Astrocyte of the spinal cord (primary cell): ENCODE data around the gene B3GNT8.

Experiments used
- DNase-seq: peaks from one replicate; pipeline ENCODE4 v3.0.0; 2011; ENCODE audit warnings: low read depth, low spot score
- H3K4me3 ChIP-seq: 2 replicates; pipeline ENCODE4 v1.5.1; 2011; ENCODE audit warnings: low read depth, mild to moderate bottlenecking, low read length, moderate library complexity
- CTCF ChIP-seq: IDR thresholded peaks from 2 replicates; pipeline ENCODE4 v1.5.1; 2012; ENCODE audit warnings: low read depth, mild to moderate bottlenecking, low read length, inconsistent platforms
- in situ Hi-C: cut with HindIII; loops from 2 replicates; pipeline ENCODE4 v1.10.0; 2017; ENCODE audit warnings: low sequenced_read_pairs

The B3GNT8 gene

GRCh38 chr19:41402010-41402409, 25.2 kb downstream of the B3GNT8 start:
- in situ Hi-C loops, result no loop called here
- no peak for TF ChIP-seq CTCF
- DNase-seq, result no peak

GRCh38 chr19:41401483-41401882, 25.7 kb downstream of the B3GNT8 start:
- no peak for DNase-seq
- no peak for TF ChIP-seq CTCF
- in situ Hi-C loops, result no loop called here
- H3K4me3 ChIP-seq, result no peak overlapping the region

More at GRCh38 chr19:41402010-41402409, 25.2 kb downstream of the B3GNT8 start:
- no peak overlapping the region for H3K4me3 ChIP-seq

- in situ Hi-C loops, result no loop called here
- TF ChIP-seq CTCF, result no peak
- no peak for DNase-seq
- no peak overlapping the region for H3K4me3 ChIP-seq
Measured at GRCh38 chr19:41399525-41399924, 27.6 kb downstream of the B3GNT8 start.

GRCh38 chr19:41399091-41399490, 28.1 kb downstream of the B3GNT8 start:
- DNase-seq, result no peak
- in situ Hi-C loops, result no loop called here
- H3K4me3 ChIP-seq, result no peak overlapping the region
- TF ChIP-seq CTCF, result no peak

- no peak for DNase-seq
- in situ Hi-C loops, result no loop called here
- no peak for TF ChIP-seq CTCF
- peak overlapping the region; percentile 82 for H3K4me3 ChIP-seq
Measured at GRCh38 chr19:41398598-41398997, 28.6 kb downstream of the B3GNT8 start.

GRCh38 chr19:41398050-41398418, 29.1 kb downstream of the B3GNT8 start:
- H3K4me3 ChIP-seq, result peak overlapping the region; percentile 82
- in situ Hi-C loops, result no loop called here
- TF ChIP-seq CTCF, result no peak
- no peak for DNase-seq
